Posterior vena cava (tissue), 2 donors: ENCODE results near the gene UCMA. TPM values are rescaled to one million over a fixed set of nuclear protein-coding genes. Genes with fewer than 3 reads are reported as not detected.
"Not testable (repeated sequence)": the region's sequence is repeated elsewhere in the genome, so short reads cannot be mapped to it uniquely, and the experiment has no call there.

Source experiments
- DNase-seq: peaks from one replicate; pipeline ENCODE4 v3.0.0-alpha.2; 2020; ENCODE audit warnings: low spot score
- intact Hi-C, 2 donors: fragments of 100-400 bp; cut with DNase I; formaldehyde crosslinking; loops; one replicate each; pipeline versions ENCODE4 v1.14.1 to v1.14.2; 2022 to 2023
- total RNA-seq, 2 donors: library from RNA; stranded (reverse); fragmentation: NEBNext Ultra II Directional; extraction: Animal tissue kit (Norgen Biotek cat#: 25700); gene quantifications; one replicate each; pipeline ENCODE4 v1.2.1, GENCODE V29; 2021
- donor health status: DM: yes; HTN: yes; CAD: no.
- donor health status: DM: yes; HTN: yes; CAD: no.

Gene UCMA
- total RNA-seq, 2 donors from 2014 or later, result not detected

- peak; percentile 37 for DNase-seq
- intact Hi-C loops, result no loop called here
Measured at GRCh38 chr10:13238271-13239077, 4.3 kb upstream of the UCMA start.

GRCh38 chr10:13236638-13237037 is 2.5 kb upstream of the UCMA start:
- intact Hi-C loops, result no loop called here
- DNase-seq, result no peak

DNA sequence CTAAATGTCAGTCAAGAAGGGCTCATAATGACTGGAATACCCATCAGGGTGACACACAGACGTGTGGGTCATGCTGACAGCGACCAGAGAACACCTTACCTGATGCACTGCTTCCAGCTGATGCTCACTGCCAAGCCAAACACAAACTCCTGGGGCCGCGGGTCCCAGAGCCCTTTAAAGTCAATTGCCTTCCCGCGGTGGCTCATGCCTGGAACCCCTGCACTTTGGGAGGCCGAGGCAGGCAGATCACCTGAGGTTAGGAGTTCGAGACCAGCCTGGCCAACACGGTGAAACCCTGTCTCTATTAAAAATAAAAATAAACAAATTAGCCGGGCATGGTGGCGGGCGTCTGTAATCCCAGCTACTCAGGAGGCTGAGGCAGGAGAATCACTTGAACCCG is 562 bp upstream of the UCMA start:
- intact Hi-C loops, result loop anchor here in 1 of 2 donors (2.0 kb wide), 1 partner anchor 32 kb away; no protein-coding TSS in a partner anchor
- not testable (repeated sequence) for DNase-seq

DNA sequence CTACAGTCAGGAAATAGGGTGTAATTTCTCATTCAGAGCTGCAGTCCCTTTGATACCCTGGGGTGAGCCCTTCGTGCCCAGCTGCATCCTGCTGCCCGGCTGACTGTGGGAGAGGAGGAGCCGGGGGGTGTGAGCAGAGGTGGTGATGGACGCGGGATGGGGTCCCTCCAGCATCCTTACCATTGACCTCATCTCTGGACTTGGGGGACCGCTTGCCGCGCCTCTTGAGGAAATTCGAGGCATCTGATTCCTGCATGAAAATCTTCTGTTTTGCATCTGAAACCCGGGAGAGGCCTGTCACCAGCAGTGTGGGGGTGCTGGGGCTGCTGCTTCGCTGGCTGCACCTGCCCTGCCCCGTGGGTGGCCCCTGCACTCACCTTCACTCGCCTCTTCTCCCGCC is 816 bp downstream of the UCMA start:
- DNase-seq, result no peak
- intact Hi-C loops, result no loop called here

DNA sequence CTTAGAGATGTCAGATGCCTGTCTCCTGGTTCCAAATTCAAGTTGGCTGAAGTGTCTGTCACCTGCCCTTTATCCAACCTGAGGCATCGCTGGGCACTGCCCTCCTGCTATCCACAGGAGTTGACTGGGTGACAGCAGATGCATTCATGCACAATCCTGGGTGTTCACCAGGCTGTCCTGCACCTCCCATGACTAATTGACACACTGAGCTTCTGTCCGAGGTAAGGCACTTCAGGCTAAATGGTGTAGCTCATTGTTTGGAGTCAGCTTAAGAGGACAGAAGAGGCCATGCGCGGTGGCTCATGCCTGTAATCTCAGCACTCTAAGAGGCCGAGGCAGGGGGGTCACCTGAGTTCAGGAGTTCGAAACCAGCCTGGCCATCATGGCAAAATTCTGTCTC is 2.4 kb downstream of the UCMA start:
- intact Hi-C loops, result no loop called here
- DNase-seq, result no peak

- intact Hi-C loops, result no loop called here
- DNase-seq, result no peak
Measured at GRCh38 chr10:13231190-13231589, 3.0 kb downstream of the UCMA start.

DNA sequence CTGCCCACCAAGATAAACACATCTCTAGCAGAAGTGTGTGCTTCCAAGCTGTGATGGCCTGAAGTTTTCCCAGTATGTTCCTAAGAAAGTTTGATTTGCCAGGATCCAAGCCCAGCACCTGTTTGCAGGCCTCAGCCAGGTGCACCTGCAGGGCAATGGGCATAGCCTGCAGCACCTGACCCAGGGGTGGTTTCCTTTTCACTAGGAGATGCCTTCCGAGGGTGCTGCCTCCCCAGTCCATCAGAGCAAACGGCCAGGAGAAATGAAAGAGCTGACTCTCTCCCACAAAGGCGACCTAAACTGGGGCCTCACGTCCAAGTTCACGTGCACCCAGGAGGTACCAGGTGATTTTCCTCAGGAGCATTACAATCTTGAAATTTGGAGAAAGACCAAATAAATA is 7.1 kb downstream of the UCMA start:
- no peak for DNase-seq
- intact Hi-C loops, result no loop called here

- intact Hi-C loops, result no loop called here
- no peak for DNase-seq
Measured at GRCh38 chr10:13225601-13226000, 8.6 kb downstream of the UCMA start.

GRCh38 chr10:13224210-13224995 is 9.8 kb downstream of the UCMA start:
- no peak for DNase-seq
- intact Hi-C loops, result no loop called here

DNA sequence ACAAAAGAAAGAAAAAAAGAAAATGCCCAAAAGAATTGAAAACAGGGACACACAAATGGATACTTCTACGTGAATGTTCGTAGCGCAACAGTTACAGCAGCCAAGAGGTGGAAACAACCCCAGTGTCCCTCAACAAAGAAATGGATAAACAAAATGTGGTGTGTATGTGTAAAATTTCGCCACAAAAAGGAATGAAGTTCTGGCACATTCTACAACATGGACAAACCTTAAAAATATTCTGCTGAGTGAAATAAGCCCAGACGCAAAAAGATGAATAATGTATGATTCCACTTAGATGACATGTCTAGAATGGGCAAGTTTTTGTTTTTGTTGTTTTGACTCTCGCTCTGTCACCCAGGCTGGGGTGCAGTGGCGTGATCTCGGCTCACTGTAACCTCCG is 10.9 kb downstream of the UCMA start:
- no peak for DNase-seq
- intact Hi-C loops, result no loop called here

DNA sequence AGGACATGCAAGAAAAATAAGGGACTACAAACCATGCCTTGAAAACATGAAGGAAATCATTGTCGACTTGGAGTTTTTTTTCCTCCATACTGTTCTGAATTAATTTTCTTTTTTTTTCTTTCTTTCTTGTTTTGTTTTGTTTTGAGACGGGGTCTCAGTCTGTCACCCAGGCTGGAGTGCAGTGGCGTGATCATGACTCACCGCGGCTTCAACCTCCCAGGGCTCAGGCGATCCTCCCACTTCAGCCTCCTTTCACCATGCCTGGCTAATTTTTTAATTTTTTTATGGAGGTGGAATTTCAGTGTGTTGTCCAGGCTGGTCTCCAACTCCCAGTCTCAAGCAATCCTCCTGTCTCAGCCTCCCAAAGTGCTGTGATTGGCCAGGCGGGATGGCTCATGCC is 11.6 kb downstream of the UCMA start:
- intact Hi-C loops, result no loop called here
- no peak for DNase-seq

- intact Hi-C loops, result no loop called here
- no peak for DNase-seq
Measured at GRCh38 chr10:13222151-13222550, 12.0 kb downstream of the UCMA start.

- DNase-seq, result no peak
- intact Hi-C loops, result no loop called here
Measured at GRCh38 chr10:13221572-13221971, 12.6 kb downstream of the UCMA start.

GRCh38 chr10:13219685-13220670 is 14.2 kb downstream of the UCMA start:
- no peak for DNase-seq
- intact Hi-C loops, result no loop called here

- intact Hi-C loops, result no loop called here
- DNase-seq, result no peak
Measured at GRCh38 chr10:13218878-13219277, 15.3 kb downstream of the UCMA start.

GRCh38 chr10:13213163-13213562 is 21.0 kb downstream of the UCMA start:
- intact Hi-C loops, result no loop called here
- no peak for DNase-seq

DNA sequence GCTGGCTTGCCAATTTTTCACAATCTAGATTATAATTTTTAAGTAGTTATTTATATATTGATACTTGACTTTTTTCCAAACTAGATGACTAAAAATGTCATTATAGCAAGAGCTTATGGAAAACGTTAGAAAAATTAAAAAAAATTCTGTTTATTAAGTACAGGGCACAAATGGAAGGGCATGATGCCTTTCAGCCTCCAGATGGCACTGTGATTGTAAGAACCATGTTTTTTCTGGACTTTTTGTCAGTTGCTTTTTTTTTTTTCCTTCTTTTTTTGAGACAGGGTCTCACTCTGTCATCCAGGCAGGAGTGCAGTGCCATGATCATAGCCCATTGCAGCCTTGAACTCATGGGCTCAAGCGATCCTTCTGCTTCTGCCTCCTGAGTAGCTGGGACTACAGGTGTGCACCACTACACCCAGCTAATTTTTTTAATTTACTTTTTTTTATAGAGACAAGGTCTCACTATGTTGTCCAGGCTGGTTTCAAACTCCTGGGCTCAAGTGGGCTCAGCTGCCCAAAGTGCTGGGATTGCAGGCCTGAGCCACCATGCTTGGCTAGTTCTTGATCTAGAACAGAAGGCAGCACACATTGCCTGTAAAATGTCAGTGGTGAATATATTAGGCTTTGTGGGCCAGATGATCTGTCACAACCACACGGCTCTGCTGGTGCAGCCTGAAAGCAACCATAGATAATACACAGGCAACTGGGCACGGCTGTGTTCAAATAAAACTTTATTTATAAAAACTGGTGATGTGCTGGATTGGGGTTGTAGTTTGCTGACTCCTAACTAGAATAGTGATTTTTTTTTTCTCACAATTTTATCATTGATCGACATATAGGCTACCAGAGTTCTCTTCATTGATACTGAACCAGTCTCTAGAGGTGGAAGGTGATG is 27.4 kb downstream of the UCMA start:
- no peak for DNase-seq
- intact Hi-C loops, result no loop called here

DNA sequence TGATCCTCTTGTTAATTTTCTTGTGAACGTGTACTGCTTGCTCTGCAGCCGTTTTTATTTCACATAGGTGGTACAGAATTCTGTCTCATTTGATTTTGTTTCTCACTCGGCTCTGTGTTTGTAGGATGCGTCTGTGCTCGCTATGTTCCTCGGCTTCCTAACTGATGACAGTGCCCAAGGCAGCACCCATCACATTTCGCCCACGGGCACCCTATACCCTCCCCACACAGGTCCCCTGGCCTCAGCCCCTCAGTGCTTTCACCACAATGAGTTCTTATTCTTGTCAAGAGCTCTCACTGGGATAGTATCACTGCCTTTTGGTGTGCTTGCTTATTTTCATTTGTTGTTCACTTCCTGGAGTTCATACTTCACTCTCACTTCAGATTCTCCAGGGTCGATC is 28.1 kb downstream of the UCMA start:
- no peak for DNase-seq
- intact Hi-C loops, result no loop called here

- intact Hi-C loops, result no loop called here
- DNase-seq, result no peak
Measured at GRCh38 chr10:13201132-13201531, 33.0 kb downstream of the UCMA start.
